NCI-H2029 (cell line): Measurements from ENCODE around the gene PSEN1.
"Not testable (repeated sequence)": the region's sequence is repeated elsewhere in the genome, so short reads cannot be mapped to it uniquely, and the experiment has no call there.

Source experiments
- DNase-seq: peaks from one replicate; lab custom pipeline; 2025; lab: John Stamatoyannopoulos, UW

The PSEN1 gene

DNA sequence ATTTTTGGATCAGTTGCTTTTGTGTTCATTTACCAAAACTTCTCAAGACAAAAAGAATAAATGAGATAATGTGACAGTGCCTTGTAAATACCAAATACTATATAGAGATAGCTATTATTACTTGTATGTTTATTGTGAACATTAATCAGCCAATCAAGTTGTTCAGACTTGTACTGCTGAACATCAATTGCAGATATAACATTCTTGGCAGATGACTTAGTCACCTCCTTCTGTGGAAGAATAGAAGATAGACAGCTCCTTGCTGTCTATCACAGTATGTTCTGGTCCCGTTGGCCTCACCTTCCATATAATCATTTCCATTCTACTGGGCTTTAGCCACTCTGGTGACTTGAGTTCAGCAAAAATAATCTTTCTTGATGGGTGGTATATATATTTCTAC, 30.1 kb downstream of the PSEN1 start:
- DNase-seq = no peak

DNA sequence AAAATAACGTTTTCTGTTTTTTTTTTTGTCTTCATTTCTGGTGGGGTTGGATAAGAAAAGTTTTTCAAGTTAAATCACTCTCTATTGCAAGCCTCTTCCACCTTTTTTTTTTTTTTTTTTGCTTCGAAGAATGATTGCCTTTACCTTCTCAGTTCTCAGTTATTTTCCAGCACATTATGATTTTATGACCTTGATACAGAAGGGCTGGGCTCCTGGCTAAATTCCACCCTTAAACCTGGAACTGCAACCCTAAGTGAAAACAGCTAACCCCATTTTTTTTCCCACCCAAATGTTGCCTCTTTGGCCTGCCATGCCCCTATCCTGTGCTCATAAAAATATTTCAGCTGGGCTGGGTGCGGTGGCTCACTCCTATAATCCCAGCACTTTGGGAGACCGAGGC, 31.4 kb downstream of the PSEN1 start:
- DNase-seq = no peak

DNA sequence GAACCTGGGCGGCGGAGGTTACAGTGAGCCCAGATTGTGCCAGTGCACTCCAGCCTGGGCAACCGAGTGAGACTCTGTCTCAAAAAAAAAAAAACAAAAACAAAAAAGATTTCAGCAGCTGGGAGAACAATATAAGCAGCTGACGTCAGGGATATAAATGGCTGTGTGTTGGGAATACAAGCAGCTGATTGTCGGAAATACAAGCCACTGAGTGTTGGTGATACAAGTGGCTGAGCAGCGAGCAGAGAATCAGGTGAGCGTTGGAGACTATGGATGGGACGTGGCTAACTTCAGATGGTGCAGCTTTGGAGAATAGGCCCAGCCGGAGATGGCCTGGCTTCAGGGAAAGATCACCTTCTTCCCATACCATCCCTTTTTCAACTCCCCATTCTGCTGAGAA, 32.0 kb downstream of the PSEN1 start:
- no peak for DNase-seq

DNA sequence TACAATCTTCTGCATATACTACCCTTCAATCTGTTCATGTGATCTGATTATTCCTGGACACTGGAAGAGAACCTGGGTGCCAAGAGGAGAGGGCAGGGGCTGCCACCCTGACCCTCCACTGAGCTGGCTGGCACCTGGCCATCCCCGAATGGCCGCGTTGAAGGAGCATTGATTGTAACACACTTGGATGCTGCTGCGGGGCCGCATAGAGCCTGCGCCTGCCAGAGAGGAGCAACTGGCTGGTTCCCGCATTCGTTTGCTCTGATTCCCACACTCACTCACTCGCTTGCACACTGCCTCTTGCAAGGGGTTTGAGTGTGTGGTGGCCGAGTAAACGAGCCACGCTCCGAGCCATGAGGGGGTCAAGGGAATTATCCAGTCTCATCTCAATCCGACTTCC, 32.4 kb downstream of the PSEN1 start:
- DNase-seq = no peak

DNA sequence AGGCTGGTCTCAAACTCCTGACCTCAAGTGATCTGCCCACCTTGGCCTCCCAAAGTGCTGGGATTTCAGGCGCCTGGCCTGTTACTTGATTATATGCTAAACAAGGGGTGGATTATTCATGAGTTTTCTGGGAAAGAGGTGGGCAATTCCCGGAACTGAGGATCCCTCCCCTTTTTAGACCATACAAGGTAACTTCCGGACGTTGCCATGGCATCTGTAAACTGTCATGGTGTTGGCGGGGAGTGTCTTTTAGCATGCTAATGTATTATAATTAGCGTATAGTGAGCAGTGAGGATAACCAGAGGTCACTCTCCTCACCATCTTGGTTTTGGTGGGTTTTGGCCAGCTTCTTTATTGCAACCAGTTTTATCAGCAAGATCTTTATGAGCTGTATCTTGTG, 33.5 kb downstream of the PSEN1 start:
- not testable (repeated sequence) for DNase-seq

DNA sequence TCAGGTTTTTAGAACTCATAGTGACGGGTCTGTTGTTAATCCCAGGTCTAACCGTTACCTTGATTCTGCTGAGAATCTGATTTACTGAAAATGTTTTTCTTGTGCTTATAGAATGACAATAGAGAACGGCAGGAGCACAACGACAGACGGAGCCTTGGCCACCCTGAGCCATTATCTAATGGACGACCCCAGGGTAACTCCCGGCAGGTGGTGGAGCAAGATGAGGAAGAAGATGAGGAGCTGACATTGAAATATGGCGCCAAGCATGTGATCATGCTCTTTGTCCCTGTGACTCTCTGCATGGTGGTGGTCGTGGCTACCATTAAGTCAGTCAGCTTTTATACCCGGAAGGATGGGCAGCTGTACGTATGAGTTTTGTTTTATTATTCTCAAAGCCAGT, 34.4 kb downstream of the PSEN1 start:
- DNase-seq = no peak

DNA sequence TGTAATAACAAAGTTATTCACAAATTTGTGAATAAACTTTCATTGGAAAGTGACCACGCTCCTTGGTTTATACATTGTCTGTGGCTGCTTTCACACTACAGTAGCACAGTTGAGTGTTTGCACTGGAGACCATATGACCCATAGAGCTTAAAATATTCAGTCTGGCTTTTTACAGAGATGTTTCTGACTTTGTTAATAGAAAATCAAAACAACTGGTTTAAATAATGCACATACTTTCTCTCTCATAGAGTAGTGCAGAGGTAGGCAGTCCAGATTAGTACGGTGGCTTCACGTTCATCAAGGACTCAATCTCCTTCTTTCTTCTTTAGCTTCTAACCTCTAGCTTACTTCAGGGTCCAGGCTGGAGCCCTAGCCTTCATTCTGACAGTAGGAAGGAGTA, 36.2 kb downstream of the PSEN1 start:
- DNase-seq = no peak

DNA sequence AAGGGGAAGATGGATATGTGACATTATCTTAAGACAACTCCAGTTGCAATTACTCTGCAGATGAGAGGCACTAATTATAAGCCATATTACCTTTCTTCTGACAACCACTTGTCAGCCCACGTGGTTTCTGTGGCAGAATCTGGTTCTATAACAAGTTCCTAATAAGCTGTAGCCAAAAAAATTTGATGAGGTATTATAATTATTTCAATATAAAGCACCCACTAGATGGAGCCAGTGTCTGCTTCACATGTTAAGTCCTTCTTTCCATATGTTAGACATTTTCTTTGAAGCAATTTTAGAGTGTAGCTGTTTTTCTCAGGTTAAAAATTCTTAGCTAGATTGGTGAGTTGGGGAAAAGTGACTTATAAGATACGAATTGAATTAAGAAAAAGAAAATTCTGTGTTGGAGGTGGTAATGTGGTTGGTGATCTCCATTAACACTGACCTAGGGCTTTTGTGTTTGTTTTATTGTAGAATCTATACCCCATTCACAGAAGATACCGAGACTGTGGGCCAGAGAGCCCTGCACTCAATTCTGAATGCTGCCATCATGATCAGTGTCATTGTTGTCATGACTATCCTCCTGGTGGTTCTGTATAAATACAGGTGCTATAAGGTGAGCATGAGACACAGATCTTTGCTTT, 36.9 kb downstream of the PSEN1 start:
- peak; percentile 0 for DNase-seq

DNA sequence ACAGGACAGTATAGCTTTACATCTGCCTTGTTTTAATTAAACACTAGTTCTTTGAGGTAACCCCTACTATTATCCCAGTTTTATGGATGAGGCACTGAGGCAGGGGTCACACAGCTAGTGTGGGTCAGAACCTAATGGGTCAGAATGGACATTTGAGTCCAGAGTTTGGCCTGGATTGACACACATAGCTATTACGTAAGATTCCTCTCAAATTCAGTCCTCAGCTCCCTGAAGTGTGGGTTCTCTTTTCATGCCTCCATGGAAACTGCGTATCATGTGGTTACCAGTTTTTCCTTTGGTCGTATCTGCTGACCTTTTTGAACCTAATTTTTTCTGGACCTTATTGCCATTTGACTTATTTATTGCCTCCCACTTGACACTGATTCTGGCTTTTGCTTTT, 40.4 kb downstream of the PSEN1 start:
- no peak for DNase-seq

DNA sequence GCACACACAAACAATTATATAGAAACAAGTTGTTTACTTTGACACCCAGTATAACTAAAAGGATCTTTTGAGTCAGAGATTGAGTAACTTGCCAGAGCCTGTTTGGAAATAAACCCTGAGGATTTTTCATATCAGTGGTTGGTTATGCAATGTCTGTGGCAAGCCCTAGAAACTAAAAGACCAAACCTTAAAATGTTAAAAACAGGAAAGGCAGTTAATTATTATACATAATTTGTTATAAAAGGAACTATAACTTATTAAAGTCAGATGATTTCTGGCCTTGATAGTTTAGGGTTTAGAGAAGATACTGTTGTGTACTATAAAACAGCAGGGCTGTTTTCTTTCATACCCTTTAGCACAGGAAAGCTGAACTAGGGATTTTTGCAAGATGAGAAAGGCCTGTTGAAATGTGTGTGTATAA, 44.1 kb downstream of the PSEN1 start:
- DNase-seq = no peak

DNA sequence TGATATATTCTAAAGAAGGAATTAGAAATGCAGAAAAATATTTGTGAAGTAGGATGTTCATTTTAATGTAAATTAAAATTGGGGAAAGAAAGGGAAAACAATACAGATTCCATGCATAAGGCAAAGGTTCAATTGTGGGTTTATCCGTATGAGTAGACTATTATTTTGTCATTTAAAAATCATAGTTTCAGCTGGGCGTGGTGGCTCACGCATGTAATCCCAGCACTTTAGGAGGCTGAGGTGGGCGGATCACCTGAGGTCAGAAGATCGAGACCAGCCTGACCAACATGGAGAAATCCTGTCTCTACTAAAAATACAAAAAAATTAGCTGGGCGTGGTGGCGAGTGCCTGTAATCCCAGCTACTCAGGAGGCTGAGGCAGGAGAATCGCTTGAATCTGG, 44.7 kb downstream of the PSEN1 start:
- not testable (repeated sequence) for DNase-seq

DNA sequence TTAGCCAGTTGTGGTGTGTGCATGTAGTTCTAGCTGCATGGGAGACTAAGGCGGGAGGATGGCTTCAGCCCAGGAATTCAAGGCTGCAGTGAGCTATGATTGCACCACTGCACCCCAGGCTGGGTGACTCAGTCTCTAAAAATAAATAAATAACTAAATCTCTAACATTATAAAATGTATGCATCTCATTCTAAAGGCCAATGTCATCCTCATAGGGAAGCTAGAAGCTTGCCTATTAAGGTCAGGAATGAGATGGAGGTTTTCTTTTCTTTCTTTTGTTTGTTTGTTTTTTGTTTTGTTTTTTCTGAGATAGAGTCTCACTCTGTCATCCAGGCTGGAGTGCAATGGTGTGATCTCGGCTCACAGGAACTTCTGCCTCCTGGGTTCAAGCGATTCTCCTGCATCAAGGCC, 52.2 kb downstream of the PSEN1 start:
- DNase-seq = no peak

DNA sequence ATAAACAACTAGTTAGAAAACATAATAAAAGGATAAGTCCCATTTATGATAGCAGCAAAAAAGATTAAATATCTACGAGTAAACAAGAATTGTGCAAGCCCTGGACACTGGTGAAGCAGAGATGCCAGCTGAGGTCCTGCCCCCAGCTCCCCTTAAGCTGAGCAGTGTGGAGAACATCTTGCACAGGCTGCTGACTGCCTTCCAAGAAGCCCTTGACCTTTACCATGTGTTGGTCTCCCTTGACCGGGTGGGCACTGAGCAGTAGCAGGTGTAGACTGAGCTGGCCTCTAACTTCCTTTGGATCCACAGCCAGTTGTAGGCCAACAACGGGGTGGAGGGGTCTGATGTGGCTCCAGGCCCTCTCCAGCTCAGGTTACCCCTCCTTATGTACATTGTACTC, 53.3 kb downstream of the PSEN1 start:
- DNase-seq = no peak

DNA sequence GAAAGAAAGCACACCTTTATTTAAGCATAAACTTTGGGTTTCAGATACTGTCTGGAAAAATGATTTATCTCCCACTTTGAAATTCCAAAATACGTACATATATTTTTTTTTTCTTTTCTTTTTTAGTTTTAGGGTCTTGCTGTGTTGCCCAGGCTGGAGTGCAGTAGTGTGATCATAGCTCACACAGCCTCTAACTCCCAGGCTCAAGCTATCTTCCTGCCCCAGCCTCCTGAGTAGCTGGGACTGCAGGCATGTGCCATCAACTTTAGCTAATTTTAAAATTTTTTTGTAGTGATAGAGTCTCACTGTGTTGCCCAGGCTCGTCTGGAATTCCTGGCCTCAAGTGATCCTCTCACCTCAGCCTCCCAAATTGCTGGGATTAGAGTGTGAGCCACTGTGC, 55.1 kb downstream of the PSEN1 start:
- DNase-seq = no peak

DNA sequence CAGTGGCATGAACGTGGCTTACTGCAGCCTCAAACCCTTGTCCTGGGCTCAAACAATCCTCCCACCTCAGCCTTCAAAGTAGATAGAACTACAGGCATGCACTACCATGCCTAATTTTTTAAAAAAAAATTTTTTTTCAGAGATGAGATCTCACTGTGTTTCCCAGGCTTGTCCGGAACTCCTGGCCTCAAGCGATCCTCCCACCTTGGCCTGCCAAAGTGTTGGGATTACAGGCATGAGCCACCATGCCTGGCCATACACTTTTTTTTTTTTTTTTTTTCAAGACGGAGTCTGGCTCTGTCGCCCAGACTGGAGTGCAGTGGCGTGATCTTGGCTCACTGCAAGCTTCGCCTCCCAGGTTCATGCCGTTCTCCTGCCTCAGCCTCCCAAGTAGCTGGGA, 58.0 kb downstream of the PSEN1 start:
- not testable (repeated sequence) for DNase-seq

DNA sequence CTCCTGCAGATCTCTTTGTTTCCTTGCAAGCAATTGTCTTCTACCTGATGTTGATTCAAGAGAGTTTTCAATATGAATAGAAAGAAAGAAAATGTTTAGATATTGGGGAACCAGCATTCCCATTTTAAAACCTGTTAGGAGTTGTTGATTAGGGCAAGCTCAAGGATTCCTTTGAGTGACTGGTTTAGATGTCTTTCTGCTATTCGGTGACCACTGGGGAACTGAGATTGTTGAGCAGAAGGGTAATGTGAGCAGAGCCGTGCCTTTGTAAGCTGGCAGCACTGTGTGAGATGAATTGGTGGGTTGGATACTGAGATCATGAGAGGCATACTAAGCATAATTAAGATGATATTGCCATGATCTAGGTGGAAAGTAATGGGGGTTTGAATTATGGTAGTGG, 61.9 kb downstream of the PSEN1 start:
- no peak for DNase-seq

DNA sequence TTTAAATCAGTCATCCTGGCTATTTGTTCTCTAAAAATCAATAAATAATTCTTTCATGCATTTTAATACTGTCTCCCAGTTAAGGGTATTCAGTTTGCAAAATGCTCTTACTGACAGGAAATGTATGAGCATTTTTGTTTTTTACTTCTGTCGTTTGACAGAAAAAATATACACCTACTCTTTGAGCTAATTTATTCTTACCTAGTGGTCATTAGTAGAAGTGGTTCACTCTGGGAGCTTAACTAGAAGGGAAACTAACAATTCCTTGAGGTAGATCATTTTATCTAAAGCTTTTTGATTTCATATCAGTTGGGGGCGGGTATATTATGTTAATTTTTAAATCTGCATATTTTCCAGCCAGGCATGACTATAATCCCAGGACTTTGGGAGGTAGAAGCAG, 67.2 kb downstream of the PSEN1 start:
- no peak for DNase-seq

DNA sequence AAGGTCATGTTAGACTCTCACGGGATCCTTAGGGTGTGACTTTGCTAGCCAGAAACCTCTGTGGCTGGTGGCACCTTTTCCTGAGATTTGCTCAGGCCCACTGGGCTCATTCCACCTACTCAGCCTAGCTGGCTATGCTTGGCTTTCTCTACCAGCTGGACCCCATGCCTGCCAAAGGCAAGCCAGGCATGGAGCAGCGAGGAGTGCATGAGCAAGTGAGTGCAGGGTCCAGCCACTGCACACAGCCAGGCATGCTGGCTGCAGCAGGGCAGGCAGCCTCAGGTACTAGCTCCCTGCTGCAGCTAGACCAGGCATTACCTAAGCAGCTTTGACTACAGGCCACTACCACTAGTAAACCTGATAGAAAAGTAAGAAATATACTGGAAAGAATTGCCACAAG, 71.3 kb downstream of the PSEN1 start:
- DNase-seq = no peak

DNA sequence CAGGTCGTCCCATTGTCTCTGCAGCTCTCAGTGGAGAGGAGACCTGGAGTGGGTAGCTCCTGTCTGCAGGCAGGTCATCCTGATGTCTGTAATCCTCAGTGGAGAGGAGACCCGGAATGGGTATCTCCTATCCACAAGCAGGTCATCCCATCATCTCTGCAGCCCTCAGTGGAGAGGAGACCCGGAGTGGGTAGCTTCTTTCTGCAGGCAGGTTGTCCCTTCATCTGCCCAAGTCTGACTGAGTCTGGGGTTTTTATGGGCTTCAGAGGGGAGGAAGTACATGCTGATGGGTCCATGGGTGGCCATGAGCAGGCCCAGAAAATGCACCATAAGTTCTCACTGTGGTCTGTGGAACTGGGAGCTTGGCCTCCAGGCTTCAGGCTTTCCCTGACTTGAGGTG, 72.1 kb downstream of the PSEN1 start:
- DNase-seq = no peak

DNA sequence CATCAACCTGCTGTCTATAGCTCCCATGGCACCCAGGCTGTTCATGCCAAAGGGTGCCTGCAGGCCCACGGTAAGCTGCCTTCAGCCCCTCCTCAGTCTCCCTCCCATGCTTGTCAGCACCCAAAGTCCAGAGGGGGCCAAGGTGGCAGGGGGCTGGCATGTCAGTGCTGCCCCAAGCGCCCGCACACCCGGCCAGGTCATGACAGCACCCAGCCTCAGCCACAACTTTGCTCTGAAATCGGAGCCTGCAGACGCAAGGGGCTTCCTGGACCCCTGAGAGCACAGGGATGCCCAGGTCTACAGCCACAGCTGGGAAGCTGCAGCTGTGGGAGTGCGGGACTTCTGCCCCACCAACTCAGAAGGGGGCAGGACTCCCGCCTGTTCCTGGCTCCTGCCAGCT, 72.5 kb downstream of the PSEN1 start:
- no peak for DNase-seq

DNA sequence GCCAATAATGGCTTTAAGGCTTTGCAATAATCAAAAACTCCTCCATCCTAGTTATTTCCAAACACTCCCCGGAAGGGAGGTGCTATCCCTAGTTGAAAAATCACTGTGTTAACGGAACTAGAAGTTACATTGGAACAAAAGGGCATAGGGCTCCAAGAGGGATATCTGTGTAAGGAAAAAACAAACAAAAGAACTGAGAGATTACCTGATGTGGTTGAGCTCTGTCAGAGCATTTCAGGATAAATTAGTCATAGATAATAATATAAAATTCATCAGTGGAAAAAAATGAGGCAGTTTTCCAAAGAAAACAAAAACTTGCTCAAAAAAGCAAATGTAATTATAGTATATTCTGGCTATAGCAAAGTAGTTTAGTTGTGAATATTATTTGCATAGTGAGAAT, 73.6 kb downstream of the PSEN1 start:
- DNase-seq = no peak

DNA sequence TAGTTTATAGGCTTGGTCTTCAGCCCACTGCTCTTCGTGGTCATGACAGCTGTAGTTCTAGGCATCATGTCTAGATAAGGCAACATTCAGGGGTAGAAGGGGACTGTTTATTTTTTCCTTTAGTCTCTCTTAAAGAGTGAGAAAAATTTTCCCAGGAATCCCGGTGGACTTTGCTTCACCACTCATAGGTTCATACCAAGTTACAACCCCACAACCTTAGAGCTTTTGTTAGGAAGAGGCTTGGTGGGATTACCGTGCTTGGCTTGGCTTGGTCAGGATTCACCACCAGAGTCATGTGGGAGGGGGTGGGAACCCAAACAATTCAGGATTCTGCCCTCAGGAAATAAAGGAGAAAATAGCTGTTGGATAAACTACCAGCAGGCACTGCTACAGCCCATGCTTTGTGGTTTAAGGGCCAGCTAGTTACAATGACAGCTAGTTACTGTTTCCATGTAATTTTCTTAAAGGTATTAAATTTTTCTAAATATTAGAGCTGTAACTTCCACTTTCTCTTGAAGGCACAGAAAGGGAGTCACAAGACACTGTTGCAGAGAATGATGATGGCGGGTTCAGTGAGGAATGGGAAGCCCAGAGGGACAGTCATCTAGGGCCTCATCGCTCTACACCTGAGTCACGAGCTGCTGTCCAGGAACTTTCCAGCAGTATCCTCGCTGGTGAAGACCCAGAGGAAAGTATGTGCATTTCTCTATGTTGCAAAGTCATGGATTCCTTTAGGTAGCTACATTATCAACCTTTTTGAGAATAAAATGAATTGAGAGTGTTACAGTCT, 75.1 kb downstream of the PSEN1 start:
- DNase-seq = no peak

DNA sequence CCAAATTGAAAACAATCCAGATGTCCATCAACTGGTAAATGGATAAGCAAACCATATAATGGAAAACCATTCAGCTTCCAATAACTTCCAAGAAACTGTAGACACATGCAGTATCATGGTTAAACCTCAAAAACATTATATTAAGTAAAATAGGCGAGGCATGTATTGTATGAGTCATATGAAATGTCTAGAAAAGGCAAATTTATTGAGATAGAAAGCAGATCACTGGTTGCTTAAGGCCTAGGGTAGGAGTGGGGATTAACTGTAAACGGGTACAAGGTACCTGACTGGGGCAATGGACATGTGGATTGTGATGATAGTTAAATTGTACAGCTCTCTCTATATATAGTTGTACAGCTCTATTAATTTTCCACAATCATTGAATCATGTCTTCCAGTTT, 79.7 kb downstream of the PSEN1 start:
- no peak for DNase-seq

DNA sequence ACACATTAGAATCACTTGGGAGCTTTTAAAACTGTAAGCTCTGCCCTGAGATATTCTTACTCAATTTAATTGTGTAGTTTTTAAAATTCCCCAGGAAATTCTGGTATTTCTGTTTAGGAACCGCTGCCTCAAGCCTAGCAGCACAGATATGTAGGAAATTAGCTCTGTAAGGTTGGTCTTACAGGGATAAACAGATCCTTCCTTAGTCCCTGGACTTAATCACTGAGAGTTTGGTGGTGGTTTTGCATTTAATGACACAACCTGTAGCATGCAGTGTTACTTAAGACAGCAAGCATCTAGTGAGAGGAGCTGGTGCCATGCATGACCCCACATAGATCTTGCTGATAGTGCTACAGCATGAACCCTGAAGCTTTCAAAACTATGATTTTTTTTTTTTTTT, 81.1 kb downstream of the PSEN1 start:
- no peak for DNase-seq
